Measurements from ENCODE around the gene TAAR1.
"Not testable (repeated sequence)": the region's sequence is repeated elsewhere in the genome, so short reads cannot be mapped to it uniquely, and the experiment has no call there.

Gene TAAR1

DNA sequence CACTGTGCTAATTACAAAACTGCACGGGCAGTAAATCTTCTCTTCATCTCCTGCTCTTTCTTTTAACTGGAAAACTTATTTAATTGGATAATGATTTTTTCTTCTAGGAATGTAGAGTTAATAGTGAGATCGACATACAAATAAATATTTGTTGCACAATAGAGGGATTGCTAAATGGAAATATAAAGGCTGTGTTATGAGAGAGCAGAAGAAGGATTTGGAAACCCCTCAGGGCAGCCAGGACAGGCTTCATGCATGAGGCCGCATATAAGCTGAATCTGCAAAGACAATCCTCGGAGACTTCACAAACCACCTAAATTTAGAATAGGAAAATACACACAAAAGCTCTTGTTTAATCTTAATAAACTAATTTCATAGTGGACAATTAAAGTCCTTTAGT lies 2.9 kb upstream of the TAAR1 start:
- DNase-seq (ENCODE audit: low spot score), result no peak

DNA sequence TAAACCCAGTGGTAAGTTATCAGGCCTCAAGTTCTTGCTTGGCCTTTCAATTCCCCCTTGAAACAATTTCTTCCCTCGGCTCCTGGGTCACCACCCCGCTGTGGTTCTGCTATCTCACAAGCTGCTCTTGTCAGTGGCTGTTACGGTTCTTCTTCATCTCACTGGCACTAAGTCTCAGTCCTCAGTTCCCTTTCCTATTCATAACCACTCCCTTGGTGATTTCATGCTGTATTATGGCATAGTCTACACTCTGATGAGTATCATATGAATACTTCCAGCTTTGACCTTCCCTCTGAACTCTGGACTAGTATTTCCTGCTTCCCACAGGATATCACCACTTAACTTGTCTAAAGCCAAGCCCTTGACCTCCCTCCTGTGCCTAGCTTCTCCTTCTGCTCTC lies 7.9 kb downstream of the TAAR1 start:
- DNase-seq (ENCODE audit: low spot score), result no peak

DNA sequence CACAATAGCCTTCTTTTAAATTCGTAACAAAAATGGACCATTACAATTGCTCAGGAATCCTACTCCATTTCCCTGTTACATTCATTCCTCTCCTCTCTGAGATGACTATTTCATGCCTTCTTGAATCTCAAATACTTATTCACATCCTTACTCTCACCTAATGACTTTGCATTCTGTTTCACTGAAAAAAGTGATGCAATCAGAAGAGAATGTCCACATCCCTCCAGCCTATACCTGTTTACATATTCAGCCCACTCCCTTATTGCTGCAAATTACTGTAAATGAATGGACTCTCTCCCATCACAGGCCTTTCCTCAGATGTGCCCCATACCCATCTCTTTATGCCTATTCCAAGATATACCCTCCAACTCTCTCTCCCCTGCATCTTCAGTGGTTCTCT lies 8.6 kb downstream of the TAAR1 start:
- no peak for DNase-seq (ENCODE audit: low spot score)

DNA sequence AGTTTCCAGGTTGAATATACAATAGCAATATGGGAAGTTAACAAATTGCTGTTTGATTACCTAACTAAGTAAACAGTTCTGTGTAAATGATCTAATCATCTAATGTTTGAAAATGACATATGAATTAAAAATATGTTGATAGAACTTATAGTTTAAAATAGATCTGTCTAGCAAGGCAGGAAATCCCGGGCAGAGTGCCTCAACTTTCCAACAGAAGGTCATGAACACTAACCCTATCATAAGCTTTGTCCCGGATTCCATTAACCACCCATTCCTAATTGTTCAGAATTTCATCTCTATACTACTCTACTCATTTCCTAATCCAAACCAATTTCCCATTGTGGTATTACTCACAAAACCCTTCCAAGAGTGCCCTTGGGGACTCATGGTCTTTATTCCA lies 10.2 kb downstream of the TAAR1 start:
- no peak for DNase-seq (ENCODE audit: low spot score)

DNA sequence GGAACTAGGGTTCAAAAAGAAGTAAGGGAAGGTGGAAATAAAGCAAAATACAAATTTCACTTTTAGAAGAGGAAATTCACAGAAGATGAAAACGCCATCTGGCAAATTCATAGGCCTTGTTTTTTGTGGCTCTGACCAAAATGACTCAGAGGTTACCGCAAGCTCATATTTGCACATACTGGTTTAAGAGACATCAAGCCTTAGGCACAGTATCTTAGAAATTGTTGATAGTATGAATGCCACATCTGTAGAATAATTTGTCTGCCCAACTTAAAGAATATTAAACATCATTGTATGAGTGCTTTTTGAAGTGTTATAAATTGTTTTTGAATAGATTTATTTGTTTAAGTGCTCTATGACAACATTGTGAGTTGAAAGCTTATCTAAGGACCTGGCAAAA lies 10.6 kb downstream of the TAAR1 start:
- no peak for DNase-seq (ENCODE audit: low spot score)

DNA sequence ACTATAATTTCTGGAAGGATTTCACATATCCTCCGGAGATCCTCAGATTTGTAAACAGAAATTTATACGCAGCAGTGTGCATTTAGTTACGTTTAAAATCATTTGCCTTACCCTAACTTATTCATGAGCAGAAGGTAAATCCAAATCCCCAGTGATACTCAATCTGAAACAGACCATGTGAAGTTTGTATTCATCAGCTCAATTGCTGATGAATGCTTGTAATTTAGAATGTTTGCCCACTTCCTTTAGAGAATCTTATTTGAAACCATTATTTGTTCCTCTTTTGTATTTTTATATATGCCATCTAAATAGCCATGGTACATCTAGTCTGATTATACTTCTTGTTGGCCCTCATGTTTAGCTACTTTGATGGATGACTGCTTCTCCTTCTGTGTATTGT lies 15.4 kb downstream of the TAAR1 start:
- DNase-seq (ENCODE audit: low spot score), result no peak

DNA sequence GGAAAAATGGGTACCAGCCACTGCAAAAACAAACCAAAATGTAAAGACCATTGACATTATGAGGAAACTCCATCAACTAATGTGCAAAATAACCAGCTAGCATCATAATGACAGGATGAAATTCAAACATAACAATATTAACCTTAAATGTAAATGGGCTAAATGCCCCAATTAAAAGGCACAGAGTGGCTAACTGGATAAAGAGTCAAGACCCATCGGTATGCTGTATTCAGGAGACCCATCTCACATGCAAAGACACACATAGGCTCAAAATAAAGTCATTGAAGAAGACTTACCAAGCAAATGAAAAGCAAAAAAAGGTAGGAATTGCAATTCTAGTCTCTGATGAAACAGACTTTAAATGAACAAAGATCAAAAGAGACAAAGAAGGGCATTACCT lies 21.8 kb downstream of the TAAR1 start:
- not testable (repeated sequence) for DNase-seq (ENCODE audit: low spot score)

DNA sequence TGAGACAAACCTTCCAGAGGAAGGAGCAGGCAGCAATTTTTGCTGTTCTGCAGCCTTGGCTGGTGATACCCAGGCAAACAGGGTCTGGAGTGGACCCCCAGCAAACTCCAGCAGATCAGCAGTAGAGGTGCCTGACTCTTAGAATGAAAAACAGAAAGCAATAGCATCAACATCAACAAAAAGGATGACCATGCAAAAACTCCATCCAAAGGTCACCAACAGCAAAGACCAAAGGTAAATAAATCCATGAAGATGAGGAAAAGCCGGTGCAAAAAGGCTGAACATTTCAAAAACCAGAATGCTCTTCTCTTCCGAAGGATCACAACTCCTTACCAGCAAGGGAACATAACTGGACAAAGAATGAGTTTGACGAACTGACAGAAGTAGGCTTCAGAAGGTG lies 23.1 kb downstream of the TAAR1 start:
- not testable (repeated sequence) for DNase-seq (ENCODE audit: low spot score)

DNA sequence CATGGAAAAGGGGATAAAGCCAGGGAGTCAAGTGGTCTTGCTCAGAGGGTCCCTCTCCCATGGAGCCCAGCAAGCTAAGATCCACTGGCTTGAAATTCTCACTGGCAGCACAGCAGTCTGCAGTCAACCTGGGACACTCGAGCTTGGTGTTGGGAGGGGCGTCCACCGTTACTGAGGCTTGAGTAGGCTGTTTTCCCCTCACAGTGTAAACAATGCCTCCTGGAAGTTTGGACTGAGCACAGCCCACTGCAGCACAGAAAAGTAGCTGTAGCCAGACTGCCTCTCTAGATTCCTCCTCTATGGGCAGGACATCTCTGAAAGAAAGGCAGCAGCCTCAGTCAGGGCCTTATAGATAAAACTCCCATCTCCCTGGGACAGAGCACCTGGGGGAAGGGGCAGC lies 23.7 kb downstream of the TAAR1 start:
- DNase-seq (ENCODE audit: low spot score), result not testable (repeated sequence)

DNA sequence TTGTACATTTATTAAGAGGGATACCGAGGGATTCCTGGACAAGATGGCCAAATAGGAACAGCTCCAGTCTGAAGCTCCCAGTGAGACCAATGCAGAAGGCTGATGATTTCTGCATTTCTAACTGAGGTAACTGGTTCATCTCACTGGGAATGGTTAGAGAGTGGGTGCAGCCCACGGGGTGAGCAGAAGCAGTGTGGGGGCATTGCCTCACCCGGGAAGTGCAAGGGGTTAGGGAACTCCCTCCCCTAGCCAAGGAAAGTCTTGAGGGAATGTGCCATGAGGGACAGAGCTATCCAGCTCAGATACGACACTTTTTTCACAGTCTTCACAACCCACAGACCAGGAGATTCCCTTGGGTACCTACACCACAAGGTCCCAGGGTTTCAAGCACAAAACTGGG lies 24.2 kb downstream of the TAAR1 start:
- no peak for DNase-seq (ENCODE audit: low spot score)

DNA sequence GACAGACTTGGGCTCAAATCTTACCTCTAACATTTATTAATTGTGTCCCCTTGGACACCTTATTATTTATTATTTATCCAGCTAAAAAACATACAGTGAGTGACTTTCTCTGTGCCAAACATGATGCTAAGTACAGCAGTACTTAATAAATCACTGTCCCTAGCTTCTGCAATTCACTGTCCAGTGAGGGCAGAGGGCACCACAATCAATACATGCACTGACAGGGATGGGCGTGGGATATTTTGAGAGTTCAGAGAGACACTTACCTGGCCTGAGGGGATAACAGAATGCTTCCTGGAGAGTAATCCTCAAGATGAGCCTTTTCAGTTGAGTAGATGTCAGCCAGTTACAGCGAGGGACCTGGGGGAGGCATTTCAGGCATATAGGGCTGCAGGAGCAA lies 25.6 kb downstream of the TAAR1 start:
- DNase-seq (ENCODE audit: low spot score), result no peak

DNA sequence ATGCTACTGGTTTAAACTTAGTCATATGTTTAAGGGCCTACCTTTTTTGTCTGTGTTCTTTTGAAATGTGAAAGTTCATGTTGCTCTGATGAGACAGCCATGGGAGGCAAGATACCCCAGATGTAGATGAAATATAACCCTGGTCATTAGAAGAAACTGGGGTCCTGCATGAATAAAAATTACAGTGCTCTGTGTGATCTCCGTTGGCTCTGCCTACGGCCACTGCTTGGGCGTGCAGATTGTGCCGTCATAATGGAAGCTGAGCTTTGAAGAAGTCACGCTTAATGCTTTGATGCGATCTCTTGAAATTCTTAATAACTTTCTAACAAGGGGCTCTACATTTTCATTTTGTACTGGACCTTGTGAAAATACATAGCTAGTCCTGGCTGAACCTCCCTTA lies 34.8 kb downstream of the TAAR1 start, which contains the start of gene TAAR2:
TSS of gene TAAR2 (minus strand) at position 101 of the 400 bp plus-strand sequence. CDS start at position 101, 0 bp downstream.
- no peak for DNase-seq (ENCODE audit: low spot score)

DNA sequence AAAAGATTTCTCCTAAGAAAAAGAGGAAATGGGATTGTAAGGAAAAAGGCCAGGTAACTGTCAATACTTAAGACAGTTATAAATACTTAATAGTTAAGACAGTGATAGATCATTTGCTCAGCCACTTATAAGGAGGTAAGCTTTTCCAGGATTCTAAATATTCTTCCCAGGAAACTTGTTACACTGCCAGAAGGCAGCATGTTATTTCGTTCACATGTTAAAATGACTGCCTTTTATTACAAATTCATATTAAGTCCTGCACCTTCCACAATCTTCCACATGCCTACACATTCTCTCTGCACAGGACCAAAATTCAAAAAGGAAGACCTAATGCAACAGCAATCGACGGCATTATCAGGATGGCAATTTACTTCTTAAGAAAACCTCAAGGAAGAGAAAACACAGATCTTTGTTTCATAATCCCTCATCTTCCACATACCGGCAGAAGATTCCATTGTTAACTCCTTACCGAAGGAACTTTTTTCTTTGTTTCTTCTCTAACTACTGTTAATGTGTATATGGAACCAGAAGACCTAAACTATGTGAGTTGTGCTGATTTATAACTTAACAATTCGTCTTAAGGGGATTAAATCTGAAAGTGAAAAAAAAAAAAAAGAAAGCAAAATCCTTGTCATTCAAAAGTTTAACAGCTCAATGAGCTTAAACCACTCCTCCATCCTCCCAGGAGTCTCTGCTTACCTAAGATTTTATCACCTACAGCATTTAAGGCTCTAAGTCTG lies 35.7 kb downstream of the TAAR1 start:
- DNase-seq (ENCODE audit: low spot score), result no peak

DNA sequence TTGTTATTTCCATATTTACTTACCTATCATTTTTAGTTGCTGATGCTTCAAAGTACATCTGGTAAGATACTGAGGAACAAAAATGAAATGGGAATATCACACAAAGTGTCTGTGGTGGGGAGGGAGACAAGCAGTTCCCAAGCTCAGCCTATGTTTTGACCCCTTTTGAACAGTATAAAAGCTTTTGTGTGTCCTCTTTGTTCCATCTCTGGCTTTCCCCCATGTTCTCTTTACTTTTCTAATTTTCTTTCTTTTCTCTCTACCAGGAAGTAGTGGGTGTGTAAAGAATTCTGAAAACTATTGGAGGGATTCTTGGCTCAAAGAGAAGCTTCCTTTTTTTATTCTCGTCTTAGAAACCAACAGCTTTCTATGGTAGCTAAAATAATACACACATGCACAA lies 42.3 kb downstream of the TAAR1 start:
- DNase-seq (ENCODE audit: low spot score), result no peak

DNA sequence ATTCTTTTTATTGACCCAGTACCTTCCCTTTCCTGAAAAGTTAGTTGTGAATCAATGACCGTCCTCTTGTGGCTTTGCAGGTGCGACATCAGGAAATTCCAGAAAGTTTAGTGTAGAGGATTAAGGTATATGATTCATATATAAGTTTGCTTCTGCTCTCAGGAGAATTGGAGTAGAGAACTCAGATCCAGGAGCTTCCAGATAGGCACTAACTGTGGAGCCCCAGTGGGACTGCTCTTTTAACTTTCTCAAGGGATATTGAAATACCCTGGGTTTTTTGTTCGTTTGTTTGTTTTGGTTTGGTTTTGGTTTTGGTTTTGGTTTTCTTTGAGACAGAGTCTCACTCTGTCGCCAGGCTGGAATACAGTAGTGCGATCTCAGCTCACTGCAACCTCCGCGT lies 44.4 kb downstream of the TAAR1 start:
- no peak for DNase-seq (ENCODE audit: low spot score)

DNA sequence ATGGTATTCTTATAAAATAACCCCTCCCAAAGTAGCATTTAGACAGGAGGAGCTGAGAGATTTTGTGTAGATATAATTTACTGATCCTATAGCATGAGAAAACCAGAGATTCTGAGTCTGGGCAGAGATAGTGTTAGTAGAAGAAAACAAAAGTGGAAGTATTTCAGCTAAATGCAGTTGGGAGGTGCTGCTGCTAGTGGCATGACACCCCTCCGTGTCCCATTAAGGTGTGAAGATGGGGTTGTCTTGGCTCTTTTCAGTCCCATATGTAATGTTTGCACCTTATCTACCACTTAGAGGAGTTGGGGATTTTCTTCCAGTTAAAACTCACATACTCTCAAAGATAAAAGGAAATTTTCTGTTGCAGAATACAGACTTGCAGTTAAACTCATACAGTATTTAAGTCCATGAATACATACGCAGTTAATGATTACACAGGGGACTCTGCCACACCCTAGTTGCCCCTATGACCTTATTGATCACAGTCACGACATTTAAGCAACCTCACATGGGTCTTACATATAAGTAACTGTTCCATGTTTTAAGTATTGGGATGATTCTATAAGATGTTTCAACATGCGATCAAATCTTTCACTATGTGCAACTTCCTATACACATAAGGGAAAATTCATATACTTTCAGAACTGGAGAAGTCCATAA lies 46.4 kb downstream of the TAAR1 start:
- DNase-seq (ENCODE audit: low spot score), result no peak

DNA sequence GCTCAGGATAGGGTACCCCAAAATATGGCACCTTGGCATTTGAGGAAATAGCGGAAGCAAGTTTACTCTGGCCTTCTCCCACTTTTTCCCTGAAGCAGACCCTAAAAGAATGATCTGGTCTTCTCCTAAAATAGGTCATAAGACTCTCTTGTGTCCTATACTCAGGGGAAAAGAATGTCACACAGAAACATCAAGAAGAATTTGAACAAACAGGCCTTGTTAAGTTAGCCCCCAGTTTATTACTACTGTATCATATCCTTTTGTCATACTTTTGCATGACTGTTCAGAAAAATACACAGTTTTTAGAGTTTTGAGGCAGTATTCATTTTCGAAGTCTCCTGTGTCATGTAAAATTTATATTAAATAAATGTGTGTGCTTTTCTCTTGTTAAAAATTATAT lies 47.4 kb downstream of the TAAR1 start:
- no peak for DNase-seq (ENCODE audit: low spot score)

DNA sequence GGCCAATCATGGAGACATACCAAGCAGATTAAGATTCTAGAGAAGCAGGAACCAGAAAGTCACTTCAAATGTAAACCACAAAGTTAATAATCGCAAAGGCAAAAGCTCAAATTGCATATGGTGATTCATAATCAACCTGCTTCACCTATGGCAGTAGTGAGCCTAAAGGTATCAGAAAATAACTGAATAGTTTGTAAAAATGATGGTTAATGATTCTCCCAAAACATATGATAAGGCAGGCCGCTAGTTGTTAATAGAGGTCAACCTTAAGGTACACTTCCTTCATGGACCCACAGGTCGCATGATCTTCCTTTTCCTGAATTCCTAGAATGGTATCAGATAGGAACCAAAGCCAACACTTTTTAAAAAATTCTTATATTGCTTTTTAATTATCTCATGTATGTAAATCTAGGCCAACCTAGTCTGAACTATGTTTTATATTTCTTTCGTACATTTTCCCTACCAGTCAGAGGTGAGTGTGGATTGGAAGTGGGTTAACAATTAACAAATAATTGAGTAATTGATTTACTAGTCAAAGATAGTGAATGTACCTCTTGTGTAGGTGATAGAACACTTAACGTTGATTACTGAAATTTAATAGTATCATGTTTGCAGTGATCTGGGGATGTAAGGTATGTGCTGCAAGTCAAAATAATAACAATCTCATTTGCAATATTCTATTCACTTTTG lies 51.3 kb downstream of the TAAR1 start:
- no peak for DNase-seq (ENCODE audit: low spot score)

DNA sequence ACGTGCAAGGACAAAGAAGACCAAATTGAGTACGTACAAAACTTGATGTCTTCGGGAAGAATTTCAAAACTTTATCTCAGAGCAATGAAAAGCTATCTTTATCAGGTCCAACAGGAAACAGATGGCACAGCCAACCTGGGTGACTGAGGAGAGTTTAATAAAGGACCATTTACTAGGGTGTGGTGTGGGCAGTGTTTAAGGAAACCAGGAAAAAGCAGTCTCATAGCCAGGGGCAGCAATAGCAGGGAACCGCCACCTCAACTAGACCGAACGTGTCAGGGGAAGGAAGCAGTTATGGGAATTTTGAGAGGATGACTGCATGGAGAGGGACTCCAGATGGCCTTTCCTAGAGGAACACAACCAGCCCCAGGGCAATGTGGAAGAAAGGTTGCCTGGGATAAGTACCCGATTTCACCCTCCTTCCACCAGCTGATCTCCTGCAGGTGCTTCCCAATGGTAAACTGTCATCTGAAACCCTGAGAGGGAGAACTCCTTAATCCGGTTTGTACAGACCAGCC lies 54.3 kb downstream of the TAAR1 start:
- no peak for DNase-seq (ENCODE audit: low spot score)

DNA sequence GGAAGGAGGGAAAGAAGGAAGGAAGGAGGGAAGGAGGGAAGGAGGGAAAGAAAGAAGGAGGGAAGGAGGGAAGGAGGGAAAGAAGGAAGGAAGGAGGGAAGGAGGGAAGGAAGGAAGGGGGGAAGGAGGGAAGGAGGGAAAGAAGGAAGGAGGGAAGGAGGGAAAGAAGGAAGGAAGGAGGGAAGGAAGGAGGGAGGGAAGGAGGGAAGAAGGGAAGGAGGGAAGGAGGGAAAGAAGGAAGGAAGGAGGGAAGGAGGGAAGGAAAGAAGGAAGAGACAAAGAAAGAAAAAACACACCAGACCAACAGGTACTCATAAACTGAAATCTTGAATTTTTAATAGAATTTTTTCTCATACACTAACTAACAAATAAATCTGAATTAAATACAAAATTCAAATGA lies 58.1 kb downstream of the TAAR1 start:
- not testable (repeated sequence) for DNase-seq (ENCODE audit: low spot score)

DNA sequence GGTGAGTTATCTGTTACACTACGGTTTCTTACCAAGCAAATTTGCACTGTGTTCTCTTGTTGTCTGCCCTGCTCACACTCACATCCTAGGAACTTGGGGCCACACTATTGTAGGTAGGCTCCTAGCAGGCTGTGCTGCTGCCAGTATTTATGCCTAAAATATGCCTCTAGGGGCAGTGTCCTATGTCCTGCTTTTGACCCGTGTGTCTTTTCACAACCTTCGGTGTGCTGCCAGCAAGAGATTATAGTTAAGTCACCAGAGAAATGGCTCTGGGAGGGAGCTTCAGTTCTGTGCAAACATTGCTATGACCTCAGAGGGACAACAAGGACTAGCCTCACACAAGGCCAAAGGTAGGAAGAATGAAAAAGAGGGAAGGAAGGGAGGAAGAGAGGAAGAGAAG lies 60.5 kb downstream of the TAAR1 start:
- no peak for DNase-seq (ENCODE audit: low spot score)

DNA sequence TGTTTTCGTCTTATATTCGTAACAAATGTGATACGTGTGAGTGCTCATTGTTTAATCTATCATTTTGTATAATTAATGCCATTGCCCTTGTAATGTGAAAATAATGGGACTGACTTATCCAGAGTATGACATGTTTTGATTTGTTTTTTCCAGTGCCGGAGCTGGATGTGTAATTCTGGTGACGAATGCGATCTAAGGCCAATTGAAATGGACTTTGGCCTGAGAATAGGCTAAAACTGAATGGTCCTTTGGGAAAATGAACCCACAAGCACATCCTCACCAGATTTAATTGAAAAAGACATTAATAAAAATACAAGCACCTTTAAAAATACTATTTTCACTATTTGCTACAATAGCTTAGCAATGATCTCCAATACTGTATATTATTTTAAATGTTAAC lies 62.8 kb downstream of the TAAR1 start:
- DNase-seq (ENCODE audit: low spot score), result no peak

Measured in kidney capillary endothelial cell (primary cell).